ENCODE data around the gene B3GLCT.

B3GLCT gene

DNA sequence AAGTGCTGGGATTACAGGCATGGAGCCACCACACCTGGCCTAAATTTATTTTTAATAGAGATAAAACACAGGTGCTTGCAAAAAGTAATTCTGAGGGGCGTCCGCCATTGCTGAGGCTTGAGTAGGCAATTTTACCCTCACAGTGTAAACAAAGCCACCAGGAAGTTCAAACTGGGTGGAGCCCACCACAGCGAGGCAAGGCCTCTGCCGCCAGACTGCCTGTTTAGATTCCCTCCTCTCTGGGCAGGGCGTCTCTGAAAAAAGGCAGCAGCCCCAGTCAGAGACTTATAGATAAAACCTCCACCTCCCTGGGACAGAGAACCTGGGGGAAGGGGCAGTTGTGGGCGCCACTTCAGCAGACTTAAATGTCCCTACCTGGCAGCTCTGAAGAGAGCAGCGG is 50.7 kb downstream of the B3GLCT start:
- DNase-seq (no peak), ATAC-seq (no peak)
- peaks cover 10% of the 10 kb centered on the region for H3K9me3 Mint-ChIP-seq
- no peaks in the 10 kb centered on the region for H3K27me3 Mint-ChIP-seq
- H3K4me1 Mint-ChIP-seq, result no peaks in the 10 kb centered on the region
- no peak overlapping the region for H3K4me3 Mint-ChIP-seq
- H3K36me3 Mint-ChIP-seq (ENCODE audit: low read depth), result peaks cover 20% of the 10 kb centered on the region
- no peak overlapping the region for H3K27ac Mint-ChIP-seq

DNA sequence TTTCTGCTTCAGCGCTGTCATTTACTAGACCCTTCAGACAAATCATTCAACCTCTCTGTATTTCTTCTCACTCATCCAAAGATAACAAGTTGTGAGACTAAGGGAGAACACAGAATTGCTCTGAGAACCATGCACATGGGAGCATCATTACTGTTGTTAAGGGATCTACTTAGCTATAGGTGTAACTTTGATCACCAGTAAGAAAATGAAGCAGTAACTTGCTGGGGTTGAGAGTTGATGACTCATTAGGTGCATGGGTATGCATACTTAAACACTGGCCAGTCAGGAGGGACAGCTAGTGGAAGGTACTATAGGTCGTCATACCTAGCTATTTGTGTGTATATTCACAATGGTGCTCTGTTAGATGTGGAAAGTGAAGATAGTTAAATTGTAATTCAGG is 61.5 kb downstream of the B3GLCT start:
- no peak for DNase-seq
- peaks cover 14% of the 10 kb centered on the region for H3K36me3 Mint-ChIP-seq (ENCODE audit: low read depth)
- H3K27ac Mint-ChIP-seq, result no peak overlapping the region
- no peak for ATAC-seq
- H3K9me3 Mint-ChIP-seq, result no peaks in the 10 kb centered on the region
- no peaks in the 10 kb centered on the region for H3K27me3 Mint-ChIP-seq
- no peak overlapping the region for H3K4me3 Mint-ChIP-seq
- H3K4me1 Mint-ChIP-seq, result no peaks in the 10 kb centered on the region

DNA sequence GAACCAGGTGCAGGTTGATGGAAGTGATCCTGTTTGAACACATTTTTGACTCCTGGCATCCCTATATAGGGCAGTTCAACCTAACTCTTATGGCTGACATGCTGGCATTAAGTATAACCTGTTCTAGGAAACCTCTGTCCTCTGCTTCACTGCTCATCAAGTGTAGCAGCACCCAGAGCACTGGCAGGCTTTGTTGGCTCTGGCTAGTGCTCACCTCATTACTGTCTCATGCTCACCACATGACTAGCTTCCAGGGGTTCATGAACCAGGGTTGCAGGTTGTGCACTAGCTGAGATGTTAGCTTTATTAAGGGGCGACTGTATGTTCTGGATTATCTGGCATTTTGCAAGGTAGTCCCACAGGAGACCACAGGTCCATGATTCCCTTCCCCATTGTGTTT is 63.6 kb downstream of the B3GLCT start:
- Mint-ChIP-seq H3K9me3 (no peaks in the 10 kb centered on the region), H3K27me3 (no peaks in the 10 kb centered on the region), H3K27ac (no peak overlapping the region), H3K36me3 (ENCODE audit: low read depth) (peaks cover 14% of the 10 kb centered on the region), H3K4me3 (no peak overlapping the region), H3K4me1 (no peaks in the 10 kb centered on the region)
- DNase-seq (no peak), ATAC-seq (no peak)

DNA sequence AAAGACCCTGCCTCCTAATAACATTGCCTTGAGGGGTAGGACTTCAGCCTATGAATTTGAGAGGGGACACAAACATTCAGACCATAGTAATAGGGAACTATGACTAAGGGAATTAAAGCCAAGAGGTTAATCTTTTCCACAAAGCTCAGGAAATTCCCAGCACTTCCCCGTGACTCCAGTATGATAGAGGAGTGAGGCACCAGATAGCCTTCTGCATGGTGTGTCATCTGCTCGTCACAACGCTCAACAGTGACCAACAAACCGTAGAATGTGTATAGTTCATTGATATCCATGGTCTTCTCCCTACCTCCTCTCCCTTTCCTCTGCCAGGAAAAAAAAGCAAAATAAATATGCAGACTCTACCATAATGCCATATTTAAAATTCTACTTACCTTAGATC is 64.4 kb downstream of the B3GLCT start:
- no peak for DNase-seq
- Mint-ChIP-seq H3K9me3 (no peaks in the 10 kb centered on the region), H3K4me3 (no peak overlapping the region), H3K4me1 (no peaks in the 10 kb centered on the region), H3K27ac (no peak overlapping the region), H3K27me3 (no peaks in the 10 kb centered on the region), H3K36me3 (ENCODE audit: low read depth) (peaks cover 18% of the 10 kb centered on the region)
- no peak for ATAC-seq

DNA sequence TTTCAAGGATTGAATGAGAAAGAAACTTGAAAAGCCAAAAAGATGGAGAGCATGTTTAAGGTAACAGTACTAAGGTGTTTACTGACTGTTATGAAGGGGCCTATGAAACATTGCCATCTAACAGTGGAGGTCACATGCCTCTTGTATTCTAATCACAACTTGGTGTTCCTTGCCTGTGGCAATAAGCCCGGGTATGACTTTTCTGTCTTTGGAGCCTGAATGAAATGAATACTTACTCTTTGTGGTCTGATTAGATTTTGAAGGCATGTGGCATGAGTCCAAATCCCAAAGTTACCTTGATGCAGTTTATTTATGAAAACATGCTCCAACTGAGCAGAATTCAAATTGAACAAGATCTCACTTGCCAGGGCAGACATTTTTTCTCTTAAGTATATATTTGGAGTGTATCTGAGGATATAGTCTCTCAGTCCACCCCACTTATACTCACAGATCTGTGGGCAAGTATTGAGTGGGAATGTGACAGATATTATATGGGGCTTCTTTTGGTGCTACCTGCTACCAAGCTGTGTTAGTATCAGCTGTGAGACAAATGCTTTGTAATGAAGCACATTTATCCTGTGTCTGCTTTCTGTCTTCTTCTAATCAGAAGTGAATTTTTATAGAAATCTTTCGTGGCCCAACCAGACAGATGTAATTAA is 67.5 kb downstream of the B3GLCT start:
- H3K4me3 Mint-ChIP-seq, result no peak overlapping the region
- no peak for ATAC-seq
- peaks cover 30% of the 10 kb centered on the region for H3K36me3 Mint-ChIP-seq (ENCODE audit: low read depth)
- no peak for DNase-seq
- no peak overlapping the region for H3K27ac Mint-ChIP-seq
- peaks cover 5% of the 10 kb centered on the region for H3K9me3 Mint-ChIP-seq
- H3K27me3 Mint-ChIP-seq, result no peaks in the 10 kb centered on the region
- H3K4me1 Mint-ChIP-seq, result no peaks in the 10 kb centered on the region

DNA sequence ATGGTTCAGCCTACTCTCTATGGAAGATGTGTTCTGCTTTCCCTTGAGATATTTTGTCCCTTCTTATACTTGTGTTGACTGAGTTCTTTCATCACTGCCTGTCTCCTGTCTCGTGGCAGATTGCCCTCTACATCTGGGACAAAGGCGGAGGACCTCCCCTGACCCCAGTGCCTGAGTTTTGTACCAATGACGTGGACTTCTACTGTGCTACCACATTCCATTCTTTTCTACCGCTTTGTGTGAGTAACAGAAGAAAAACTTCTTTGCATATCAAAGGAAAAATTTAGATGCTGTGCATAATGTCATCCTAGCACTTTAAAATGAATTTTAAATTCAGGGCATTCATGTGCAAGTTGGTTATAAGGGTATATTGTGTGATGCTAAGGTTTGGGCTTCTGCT is 74.6 kb downstream of the B3GLCT start:
- no peak for ATAC-seq
- no peaks in the 10 kb centered on the region for H3K4me1 Mint-ChIP-seq
- H3K36me3 Mint-ChIP-seq (ENCODE audit: low read depth), result peaks cover 55% of the 10 kb centered on the region
- no peaks in the 10 kb centered on the region for H3K27me3 Mint-ChIP-seq
- H3K27ac Mint-ChIP-seq, result no peak overlapping the region
- H3K9me3 Mint-ChIP-seq, result peaks cover 14% of the 10 kb centered on the region
- DNase-seq, result no peak
- H3K4me3 Mint-ChIP-seq, result no peak overlapping the region

DNA sequence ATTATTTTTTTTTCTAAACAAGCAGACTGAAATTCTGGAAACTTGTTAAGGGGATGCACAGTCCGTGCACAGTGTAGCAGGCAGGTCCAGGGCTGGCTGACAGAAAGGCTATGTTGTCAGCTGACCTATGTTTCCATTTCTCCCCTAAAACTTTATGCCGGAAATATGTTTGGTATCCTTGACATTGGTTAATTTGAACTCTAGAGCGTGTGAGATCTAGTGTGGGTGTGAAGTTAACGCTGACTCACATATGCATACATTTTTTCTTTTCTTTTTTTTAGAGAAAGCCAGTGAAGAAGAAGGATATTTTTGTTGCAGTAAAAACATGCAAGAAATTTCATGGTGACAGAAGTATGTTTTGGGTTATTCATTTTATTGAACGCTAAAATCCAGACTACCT is 76.6 kb downstream of the B3GLCT start:
- H3K9me3 Mint-ChIP-seq, result peaks cover 15% of the 10 kb centered on the region
- no peaks in the 10 kb centered on the region for H3K27me3 Mint-ChIP-seq
- peaks cover 47% of the 10 kb centered on the region for H3K36me3 Mint-ChIP-seq (ENCODE audit: low read depth)
- DNase-seq (no peak), ATAC-seq (no peak)
- H3K4me1 Mint-ChIP-seq, result no peaks in the 10 kb centered on the region
- H3K27ac Mint-ChIP-seq, result no peak overlapping the region
- no peak overlapping the region for H3K4me3 Mint-ChIP-seq

DNA sequence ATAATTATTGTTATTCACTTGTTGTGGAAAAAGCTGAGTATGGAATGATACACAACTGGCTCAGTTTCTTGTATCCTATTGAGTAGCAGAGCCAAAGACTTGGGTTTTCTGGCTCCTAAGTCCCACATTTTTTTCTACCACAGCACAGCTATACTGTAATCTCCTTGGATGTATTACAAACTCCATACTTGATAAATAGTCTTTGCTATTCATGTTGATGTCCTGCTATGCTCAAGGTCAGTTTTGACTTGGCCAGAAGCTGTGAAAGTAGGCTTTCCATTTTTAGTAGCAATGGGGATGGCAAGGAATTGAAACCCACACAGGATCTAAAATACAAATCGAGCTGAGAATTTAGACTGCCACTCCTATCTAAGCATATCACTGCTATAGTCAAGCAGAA is 79.1 kb downstream of the B3GLCT start:
- H3K9me3 Mint-ChIP-seq, result peaks cover 15% of the 10 kb centered on the region
- no peak overlapping the region for H3K4me3 Mint-ChIP-seq
- no peak for DNase-seq
- no peak overlapping the region for H3K27ac Mint-ChIP-seq
- no peaks in the 10 kb centered on the region for H3K4me1 Mint-ChIP-seq
- H3K27me3 Mint-ChIP-seq, result no peaks in the 10 kb centered on the region
- no peak for ATAC-seq
- peaks cover 41% of the 10 kb centered on the region for H3K36me3 Mint-ChIP-seq (ENCODE audit: low read depth)

DNA sequence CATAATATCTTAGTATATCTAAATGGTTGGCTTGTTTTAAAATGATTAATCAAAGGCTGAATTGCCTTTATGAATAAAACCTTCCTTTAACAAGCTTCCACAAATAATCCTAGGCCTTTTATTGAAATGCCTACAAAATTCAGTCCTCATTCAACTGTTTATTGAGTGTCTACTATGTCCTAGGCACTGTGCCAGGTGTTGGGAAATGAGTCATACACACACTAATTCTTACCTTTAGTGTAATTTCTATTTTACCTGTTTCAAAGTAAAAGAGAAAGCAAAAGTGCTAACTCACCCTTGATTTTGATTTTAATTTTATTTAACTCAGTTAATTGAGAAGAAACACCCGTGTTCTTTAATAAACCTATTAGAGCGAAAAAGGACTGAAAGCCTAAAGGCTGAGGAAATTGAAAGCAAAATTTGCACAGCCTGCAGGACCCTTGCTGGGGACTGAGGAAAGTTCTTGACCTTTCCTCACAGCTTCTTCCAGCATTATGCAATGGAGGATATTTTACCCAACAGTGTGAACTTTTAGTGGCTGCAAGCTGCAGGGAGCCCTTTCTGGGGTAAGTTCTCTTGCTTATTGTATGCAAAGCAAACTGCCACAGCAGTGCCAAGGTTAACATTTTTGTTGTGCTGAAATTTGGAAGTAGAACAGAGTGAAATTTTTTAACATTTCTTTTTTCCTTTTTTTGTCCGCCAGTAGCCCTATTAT is 83.1 kb downstream of the B3GLCT start:
- H3K9me3 Mint-ChIP-seq, result peaks cover 27% of the 10 kb centered on the region

DNA sequence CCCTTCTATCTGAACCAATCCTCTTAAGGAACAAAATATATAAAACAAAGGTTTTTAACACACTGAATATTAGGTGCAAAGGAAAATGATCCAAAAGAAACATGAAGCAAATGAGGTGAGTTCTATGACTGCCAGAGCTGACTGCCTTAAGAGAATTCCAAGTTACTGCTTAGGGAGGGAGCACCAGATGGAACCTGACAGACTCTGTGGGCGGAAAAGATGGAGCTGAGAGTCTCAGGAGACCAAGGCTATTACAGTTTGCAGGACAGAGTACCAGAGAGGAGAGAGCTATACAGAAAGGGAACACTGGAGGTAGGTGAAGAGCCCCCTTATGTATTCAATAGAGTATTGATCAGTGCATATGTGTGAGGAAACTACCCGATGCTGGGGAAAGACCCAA is 87.2 kb downstream of the B3GLCT start:
- ATAC-seq (no peak), DNase-seq (no peak)
- no peaks in the 10 kb centered on the region for H3K4me1 Mint-ChIP-seq
- H3K36me3 Mint-ChIP-seq (ENCODE audit: low read depth), result peaks cover 52% of the 10 kb centered on the region
- no peak overlapping the region for H3K27ac Mint-ChIP-seq
- H3K4me3 Mint-ChIP-seq, result no peak overlapping the region
- peaks cover 35% of the 10 kb centered on the region for H3K9me3 Mint-ChIP-seq
- H3K27me3 Mint-ChIP-seq, result no peaks in the 10 kb centered on the region

More for the DNA sequence above, 83.1 kb downstream of the B3GLCT start:
- DNase-seq, result no peak
- ATAC-seq, result no peak
- Mint-ChIP-seq H3K4me3 (no peak overlapping the region), H3K4me1 (no peaks in the 10 kb centered on the region), H3K27me3 (no peaks in the 10 kb centered on the region), H3K36me3 (ENCODE audit: low read depth) (peaks cover 32% of the 10 kb centered on the region), H3K27ac (no peak overlapping the region)

DNA sequence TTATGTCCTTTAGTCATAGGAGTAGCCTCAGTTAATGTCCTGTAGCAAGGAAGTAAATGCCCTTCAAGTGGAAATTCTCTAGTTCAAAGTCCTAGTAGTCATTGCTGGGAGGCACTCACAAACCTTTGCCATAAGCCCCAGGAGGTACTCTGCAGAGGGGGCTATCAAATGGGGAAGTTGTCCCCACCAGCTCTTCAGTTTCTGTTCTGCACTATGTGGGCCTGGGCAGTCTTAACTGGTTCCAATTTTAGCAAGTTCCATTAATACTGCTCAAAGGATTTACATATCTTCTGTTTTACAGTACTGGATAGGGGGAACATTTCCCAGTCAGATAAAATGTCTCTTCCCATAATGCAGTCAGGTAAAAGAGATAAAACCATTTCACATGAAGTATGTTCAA is 101.3 kb downstream of the B3GLCT start:
- Mint-ChIP-seq H3K27me3 (no peaks in the 10 kb centered on the region), H3K9me3 (peaks cover 30% of the 10 kb centered on the region), H3K4me1 (no peaks in the 10 kb centered on the region), H3K36me3 (ENCODE audit: low read depth) (peaks cover 40% of the 10 kb centered on the region), H3K27ac (no peak overlapping the region), H3K4me3 (no peak overlapping the region)
- ATAC-seq (no peak), DNase-seq (no peak)

DNA sequence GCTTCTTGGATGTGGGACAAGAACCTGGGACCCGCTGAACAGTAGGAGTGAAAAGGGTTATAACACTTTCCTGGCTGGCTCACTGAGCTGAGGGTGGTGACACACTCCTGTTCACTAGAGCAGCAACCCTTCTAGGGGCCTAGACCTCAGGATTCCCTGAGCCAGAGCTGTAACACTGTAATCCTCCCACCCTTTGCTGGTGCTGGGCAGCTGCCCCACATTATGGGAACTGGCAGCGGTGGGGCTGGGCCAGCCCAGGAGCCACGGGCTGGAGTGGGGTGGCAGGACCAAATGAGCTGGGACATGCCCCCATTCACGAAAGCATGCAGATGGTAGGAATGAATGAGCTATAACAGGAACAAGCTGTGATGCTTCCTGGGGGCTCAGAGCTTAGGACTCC is 110.6 kb downstream of the B3GLCT start:
- DNase-seq (no peak), ATAC-seq (no peak)
- Mint-ChIP-seq H3K9me3 (peaks cover 45% of the 10 kb centered on the region), H3K27ac (no peak overlapping the region), H3K36me3 (ENCODE audit: low read depth) (peaks cover 33% of the 10 kb centered on the region), H3K27me3 (no peaks in the 10 kb centered on the region), H3K4me1 (no peaks in the 10 kb centered on the region), H3K4me3 (no peak overlapping the region)

DNA sequence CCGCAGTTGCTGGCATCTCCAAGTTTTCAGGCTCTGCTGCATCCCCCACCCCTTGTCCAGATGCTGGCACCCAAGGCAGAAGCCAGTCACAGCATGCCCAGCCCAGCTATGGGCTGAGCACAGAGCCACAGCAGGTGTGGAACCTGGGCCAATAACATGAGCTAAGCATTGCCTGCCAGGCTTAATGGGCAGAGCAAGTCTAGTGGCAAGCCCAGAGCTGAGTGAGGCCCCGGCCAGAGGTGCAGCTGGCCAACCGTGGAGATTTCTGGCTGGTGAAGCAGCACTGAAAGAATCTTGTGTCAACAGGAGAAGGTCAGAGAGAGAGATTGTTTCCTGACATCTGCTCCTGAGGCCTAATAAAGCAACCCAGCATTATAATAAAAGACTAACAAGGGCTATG is 111.0 kb downstream of the B3GLCT start:
- H3K4me1 Mint-ChIP-seq, result no peaks in the 10 kb centered on the region
- DNase-seq (no peak), ATAC-seq (no peak)
- H3K4me3 Mint-ChIP-seq, result no peak overlapping the region
- peaks cover 37% of the 10 kb centered on the region for H3K36me3 Mint-ChIP-seq (ENCODE audit: low read depth)
- no peaks in the 10 kb centered on the region for H3K27me3 Mint-ChIP-seq
- H3K27ac Mint-ChIP-seq, result no peak overlapping the region
- H3K9me3 Mint-ChIP-seq, result peaks cover 47% of the 10 kb centered on the region

DNA sequence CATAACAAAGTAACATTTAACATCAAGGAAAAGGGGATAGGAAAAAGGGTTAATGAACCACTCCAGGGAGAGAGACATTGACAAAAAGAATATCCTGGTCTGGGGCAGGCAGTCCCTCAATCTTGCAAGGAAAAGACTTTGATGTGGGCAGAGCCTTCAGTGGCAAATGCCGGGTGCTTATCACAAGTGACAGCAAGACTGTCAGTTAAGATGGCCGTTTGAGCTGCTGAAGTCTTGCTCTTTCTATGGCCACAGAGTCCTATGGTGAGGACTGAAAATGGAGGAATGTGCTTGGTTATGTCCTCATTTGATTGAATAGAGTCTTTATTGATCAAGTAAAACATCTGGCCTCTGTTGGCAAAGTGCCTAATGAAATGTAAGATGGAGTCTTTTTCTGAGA is 112.1 kb downstream of the B3GLCT start:
- Mint-ChIP-seq H3K9me3 (peaks cover 47% of the 10 kb centered on the region), H3K27ac (no peak overlapping the region), H3K36me3 (ENCODE audit: low read depth) (peaks cover 39% of the 10 kb centered on the region), H3K27me3 (no peaks in the 10 kb centered on the region), H3K4me1 (no peaks in the 10 kb centered on the region), H3K4me3 (no peak overlapping the region)
- DNase-seq, result no peak
- ATAC-seq, result no peak

DNA sequence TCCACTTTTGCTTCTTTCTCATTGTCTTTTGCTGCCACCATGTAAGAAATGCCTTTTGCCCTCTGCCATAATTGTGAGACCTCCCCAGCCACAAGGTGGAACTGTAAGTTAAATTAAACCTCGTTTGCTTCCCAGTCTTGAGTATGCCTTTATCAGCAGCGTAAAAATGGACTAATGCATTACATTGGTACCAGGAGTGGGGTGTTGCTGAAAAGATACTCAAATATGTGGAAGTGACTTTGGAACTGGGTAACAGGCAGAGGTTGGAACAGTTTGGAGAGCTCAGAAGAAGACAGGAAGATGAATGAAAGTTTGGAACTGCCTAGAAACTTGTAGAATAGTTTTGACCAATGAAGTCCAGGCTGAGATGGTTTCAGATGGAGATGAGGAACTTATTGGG is 115.2 kb downstream of the B3GLCT start:
- Mint-ChIP-seq H3K9me3 (peaks cover 39% of the 10 kb centered on the region), H3K27ac (no peak overlapping the region), H3K4me3 (no peak overlapping the region), H3K27me3 (no peaks in the 10 kb centered on the region), H3K4me1 (no peaks in the 10 kb centered on the region), H3K36me3 (ENCODE audit: low read depth) (peaks cover 45% of the 10 kb centered on the region)
- ATAC-seq, result no peak
- no peak for DNase-seq
